Measurements from ENCODE around the gene TBKBP1. TPM values are rescaled to one million over a fixed set of nuclear protein-coding genes. Genes with fewer than 3 reads are reported as not detected.
A peak's percentile ranks its signal among the peaks of the same experiment; 100 is the strongest.

TBKBP1 gene
- total and polyA plus RNA-seq, 9 of the 15 experiments (the other 6 are each of a cell fraction or from before 2014, with no cell fraction given): 0.03 to 15.6 (median 6.8) TPM

DNA sequence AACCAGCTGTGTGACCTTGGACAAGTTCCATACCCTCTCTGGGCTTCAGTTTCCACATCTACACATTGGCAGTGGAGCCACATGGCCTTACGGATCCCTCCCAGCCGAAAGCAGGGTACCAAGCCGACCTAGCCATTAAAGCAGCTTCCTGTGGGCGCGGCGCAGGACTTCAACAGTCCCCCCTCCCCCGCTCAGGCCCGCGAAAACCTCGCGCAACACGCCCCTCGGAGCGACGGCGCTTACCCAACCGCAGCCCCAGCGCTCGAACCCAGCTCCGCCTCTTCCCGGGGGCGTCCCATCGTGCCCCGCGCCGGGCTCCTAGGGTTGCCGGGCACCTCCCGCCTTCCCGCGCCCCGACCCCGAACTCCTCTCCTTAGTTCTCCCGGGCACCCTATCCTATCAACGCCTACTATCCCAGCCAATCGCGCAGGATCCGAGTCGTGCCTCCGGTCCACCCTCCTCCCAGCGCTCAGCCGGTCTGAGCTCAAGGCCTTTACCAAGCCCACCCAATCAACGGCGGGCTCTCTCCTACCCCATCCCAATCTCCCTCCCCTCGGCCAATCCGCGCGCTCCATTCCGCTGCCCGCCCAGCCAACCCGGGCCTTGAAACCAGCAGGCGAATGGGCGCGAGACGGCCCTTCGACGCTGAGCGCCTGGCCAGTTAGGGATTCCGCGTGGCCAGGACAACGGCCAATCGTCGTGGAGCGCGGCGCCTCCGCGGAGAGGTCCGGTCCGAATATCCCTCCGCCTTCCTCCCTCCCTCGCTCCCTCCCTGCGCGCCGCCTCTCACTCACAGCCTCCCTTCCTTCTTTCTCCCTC is 44.6 kb upstream of the TBKBP1 start, which contains the start of gene KPNB1 (continued):
- TF ChIP-seq, protein P1, sequence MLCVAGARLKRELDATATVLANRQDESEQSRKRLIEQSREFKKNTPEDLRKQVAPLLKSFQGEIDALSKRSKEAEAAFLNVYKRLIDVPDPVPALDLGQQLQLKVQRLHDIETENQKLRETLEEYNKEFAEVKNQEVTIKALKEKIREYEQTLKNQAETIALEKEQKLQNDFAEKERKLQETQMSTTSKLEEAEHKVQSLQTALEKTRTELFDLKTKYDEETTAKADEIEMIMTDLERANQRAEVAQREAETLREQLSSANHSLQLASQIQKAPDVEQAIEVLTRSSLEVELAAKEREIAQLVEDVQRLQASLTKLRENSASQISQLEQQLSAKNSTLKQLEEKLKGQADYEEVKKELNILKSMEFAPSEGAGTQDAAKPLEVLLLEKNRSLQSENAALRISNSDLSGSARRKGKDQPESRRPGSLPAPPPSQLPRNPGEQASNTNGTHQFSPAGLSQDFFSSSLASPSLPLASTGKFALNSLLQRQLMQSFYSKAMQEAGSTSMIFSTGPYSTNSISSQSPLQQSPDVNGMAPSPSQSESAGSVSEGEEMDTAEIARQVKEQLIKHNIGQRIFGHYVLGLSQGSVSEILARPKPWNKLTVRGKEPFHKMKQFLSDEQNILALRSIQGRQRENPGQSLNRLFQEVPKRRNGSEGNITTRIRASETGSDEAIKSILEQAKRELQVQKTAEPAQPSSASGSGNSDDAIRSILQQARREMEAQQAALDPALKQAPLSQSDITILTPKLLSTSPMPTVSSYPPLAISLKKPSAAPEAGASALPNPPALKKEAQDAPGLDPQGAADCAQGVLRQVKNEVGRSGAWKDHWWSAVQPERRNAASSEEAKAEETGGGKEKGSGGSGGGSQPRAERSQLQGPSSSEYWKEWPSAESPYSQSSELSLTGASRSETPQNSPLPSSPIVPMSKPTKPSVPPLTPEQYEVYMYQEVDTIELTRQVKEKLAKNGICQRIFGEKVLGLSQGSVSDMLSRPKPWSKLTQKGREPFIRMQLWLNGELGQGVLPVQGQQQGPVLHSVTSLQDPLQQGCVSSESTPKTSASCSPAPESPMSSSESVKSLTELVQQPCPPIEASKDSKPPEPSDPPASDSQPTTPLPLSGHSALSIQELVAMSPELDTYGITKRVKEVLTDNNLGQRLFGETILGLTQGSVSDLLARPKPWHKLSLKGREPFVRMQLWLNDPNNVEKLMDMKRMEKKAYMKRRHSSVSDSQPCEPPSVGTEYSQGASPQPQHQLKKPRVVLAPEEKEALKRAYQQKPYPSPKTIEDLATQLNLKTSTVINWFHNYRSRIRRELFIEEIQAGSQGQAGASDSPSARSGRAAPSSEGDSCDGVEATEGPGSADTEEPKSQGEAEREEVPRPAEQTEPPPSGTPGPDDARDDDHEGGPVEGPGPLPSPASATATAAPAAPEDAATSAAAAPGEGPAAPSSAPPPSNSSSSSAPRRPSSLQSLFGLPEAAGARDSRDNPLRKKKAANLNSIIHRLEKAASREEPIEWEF (CRISPR knock-in tag; IDR thresholded peaks at IDR 0.05): 0 out of 2 replicates have a peak, but pooled peaks have one; percentile 49
- TF ChIP-seq KDM2B (CRISPR knock-in tag; IDR thresholded peaks at IDR 0.05) (0 out of 2 replicates have a peak, but pooled peaks have one; percentile 22), ZNF655 (CRISPR knock-in tag; IDR thresholded peaks at IDR 0.05) (no peak), PCBP1 (IDR thresholded peaks at IDR 0.05; ENCODE audit: low read depth, low read length, poor library complexity, severe bottlenecking) (peak; percentile 25), ZBTB40 (IDR thresholded peaks at IDR 0.05) (peak; percentile 75), ZBTB40 (CRISPR knock-in tag; IDR thresholded peaks at IDR 0.05) (no peak), ETV1 (tag; conservative IDR thresholded peaks at IDR 0.05; ENCODE audit: low read depth) (peak; percentile 92), MBD2 (IDR thresholded peaks at IDR 0.05; ENCODE audit: borderline replicate concordance, low read depth) (peak; percentile 98)
- TF ChIP-seq, protein P2, sequence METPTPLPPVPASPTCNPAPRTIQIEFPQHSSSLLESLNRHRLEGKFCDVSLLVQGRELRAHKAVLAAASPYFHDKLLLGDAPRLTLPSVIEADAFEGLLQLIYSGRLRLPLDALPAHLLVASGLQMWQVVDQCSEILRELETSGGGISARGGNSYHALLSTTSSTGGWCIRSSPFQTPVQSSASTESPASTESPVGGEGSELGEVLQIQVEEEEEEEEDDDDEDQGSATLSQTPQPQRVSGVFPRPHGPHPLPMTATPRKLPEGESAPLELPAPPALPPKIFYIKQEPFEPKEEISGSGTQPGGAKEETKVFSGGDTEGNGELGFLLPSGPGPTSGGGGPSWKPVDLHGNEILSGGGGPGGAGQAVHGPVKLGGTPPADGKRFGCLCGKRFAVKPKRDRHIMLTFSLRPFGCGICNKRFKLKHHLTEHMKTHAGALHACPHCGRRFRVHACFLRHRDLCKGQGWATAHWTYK (CRISPR knock-in tag; IDR thresholded peaks at IDR 0.05): no peak
